Omental fat pad (tissue), 4 donors: Measurements from ENCODE around the gene BCL2A1. TPM values are rescaled to one million over a fixed set of nuclear protein-coding genes. Genes with fewer than 3 reads are reported as not detected.
"Not testable (repeated sequence)": the region's sequence is repeated elsewhere in the genome, so short reads cannot be mapped to it uniquely, and the experiment has no call there.

Source experiments
- ATAC-seq: fragments of 150-250 bp; one replicate; pipeline ENCODE4 v1.9.1; 2016; ENCODE audit warnings: mild to moderate bottlenecking, moderate library complexity; ENCODE audit not compliant: low FRiP score
- DNase-seq: peaks from one replicate; pipeline ENCODE4 v3.0.0-alpha.2; 2019; ENCODE audit warnings: low spot score
- total RNA-seq, 4 donors: library from RNA; depleted of rRNA; stranded (reverse); fragments of >200 nt; gene quantifications; one replicate each; pipeline ENCODE4 v1.1.0, GENCODE V29; 2016
- TF ChIP-seq, protein P1 (sequence below), 3 donors: fragments of 450-650 bp; IDR thresholded peaks; one replicate each; pipeline ENCODE4 v1.5.1; 2016 to 2017; ENCODE audit warnings: antibody characterized with exemption in 3 of 3, mild to moderate bottlenecking in 3 of 3, moderate library complexity in 2 of 3

BCL2A1 gene
- total RNA-seq, 4 donors from 2014 or later = 1.8 to 20.4 (median 16.1) TPM

DNA sequence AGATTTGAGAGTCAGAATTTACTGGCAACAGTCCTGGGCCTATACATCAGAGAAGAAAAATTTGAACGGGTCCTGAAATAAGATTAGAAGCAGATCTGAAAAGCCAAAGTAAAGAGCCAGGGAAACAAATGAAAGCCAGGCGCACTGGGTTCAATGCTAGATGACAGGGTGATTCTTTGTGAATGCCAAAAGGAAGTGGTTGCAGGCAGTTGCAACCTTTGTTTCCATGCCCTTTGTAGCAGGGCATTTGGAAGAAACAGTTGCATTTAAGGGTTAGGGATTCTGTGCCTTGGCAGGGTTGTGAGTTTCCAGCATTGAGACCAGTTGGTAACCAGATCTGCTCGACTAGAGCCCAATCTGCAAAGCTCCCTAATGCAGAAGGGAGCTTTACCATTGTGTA is 37.8 kb downstream of the BCL2A1 start:
- DNase-seq (no peak), ATAC-seq (no peak)
- TF ChIP-seq, protein P1, sequence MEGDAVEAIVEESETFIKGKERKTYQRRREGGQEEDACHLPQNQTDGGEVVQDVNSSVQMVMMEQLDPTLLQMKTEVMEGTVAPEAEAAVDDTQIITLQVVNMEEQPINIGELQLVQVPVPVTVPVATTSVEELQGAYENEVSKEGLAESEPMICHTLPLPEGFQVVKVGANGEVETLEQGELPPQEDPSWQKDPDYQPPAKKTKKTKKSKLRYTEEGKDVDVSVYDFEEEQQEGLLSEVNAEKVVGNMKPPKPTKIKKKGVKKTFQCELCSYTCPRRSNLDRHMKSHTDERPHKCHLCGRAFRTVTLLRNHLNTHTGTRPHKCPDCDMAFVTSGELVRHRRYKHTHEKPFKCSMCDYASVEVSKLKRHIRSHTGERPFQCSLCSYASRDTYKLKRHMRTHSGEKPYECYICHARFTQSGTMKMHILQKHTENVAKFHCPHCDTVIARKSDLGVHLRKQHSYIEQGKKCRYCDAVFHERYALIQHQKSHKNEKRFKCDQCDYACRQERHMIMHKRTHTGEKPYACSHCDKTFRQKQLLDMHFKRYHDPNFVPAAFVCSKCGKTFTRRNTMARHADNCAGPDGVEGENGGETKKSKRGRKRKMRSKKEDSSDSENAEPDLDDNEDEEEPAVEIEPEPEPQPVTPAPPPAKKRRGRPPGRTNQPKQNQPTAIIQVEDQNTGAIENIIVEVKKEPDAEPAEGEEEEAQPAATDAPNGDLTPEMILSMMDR (IDR thresholded peaks at IDR 0.05) = no peak

DNA sequence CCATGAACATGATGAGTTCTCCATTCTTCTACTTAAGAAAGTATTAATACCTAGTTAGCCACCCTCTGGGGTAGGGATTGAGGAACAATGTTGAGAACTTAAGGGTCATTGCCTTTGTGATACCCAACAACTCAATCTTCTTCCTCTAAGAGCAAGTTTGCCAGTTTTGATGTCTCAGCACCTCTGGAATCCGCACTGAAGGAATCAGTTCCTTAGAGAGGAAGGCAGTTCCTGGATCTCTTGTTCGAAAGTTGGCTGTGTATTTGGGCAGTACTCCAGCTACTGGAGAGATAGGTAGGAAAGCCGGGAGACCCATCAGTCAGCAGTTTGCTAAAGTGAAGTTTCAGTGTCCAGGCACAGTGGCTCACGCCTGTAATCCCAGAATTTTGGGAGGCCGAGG is 38.5 kb downstream of the BCL2A1 start:
- ATAC-seq (no peak), DNase-seq (no peak)
- TF ChIP-seq, protein P1 (IDR thresholded peaks at IDR 0.05) = no peak

DNA sequence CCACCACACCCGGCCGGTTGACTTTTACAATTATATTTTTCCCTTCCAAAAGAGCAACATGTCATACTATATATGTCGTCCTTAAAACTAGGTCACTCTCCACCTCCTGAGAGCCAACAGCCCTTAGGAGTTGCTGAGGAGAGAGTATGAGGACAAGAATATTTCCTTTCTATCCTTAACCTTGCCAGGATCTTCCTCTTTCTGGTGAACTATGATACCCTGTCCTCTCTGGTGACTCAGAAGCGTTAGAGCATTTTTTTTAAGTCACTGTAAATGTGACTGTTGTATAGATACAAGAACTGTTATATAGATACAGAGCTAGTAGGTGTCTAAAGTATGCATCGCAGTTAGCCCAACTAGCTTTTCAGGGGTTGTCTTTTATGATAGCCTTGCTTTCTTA is 40.5 kb downstream of the BCL2A1 start:
- TF ChIP-seq, protein P1 (IDR thresholded peaks at IDR 0.05) = no peak
- no peak for ATAC-seq
- DNase-seq = no peak

DNA sequence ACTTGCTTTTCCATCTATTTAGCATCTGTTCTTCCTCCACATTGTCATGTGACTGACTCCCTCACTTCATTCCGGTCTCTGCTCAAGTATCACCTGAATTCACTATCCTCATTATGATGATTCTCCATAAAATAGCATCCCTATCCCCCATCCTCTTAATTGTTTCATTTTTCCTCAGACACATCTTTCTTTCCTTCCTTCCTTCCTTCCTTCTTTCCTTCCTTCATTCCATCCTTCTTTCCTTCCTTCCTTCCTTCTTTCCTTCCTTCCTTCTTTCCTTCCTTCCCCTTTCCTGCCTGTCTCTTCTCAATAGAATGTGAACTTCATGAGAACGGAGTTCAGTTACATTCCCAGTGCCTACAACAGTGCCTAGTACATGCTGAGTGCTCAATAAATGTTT is 41.6 kb downstream of the BCL2A1 start:
- TF ChIP-seq, protein P1 (IDR thresholded peaks at IDR 0.05) = no peak
- no peak for ATAC-seq

DNA sequence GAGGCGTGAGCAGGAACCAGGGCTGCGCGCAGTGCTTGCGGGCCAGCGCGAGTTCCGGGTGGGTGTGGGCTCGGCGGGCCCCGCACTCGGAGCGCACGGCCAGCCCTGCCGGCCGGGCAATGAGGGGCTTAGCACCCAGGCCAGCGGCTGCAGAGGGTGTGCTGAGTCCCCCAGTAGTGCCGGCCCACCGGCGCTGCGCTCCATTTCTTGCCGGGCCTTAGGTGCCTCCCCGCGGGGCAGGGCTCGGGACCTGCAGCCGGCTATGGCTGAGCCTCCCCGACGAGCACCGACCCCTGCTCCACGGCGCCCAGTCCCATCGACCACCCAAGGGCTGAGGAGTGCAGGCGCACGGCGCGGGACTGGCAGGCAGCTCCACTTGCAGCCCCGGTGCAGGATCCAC is 44.9 kb downstream of the BCL2A1 start:
- DNase-seq, ATAC-seq: not testable (repeated sequence)

More for the DNA sequence above, 41.6 kb downstream of the BCL2A1 start:
- no peak for DNase-seq

DNA sequence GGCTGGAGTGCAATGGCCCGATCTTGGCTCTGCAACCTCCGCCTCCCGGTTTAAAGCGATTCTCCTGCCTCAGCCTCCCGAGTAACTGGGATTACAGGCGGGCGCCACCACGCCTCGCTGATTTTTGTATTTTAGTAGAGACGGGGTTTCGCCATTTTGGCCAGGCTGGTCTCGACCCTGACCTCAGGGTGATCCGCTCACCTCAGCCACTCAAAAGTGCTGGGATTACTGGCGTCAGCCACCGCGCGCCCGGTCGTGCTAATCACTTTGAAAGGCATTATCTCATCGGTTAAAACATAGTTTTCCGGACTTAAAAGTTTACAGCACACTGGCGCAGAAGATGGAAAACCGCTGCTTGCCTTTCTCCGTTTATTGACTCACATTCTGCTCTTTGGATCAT is 46.6 kb downstream of the BCL2A1 start:
- no peak for DNase-seq
- no peak for ATAC-seq
- TF ChIP-seq, protein P1 (IDR thresholded peaks at IDR 0.05) = no peak

DNA sequence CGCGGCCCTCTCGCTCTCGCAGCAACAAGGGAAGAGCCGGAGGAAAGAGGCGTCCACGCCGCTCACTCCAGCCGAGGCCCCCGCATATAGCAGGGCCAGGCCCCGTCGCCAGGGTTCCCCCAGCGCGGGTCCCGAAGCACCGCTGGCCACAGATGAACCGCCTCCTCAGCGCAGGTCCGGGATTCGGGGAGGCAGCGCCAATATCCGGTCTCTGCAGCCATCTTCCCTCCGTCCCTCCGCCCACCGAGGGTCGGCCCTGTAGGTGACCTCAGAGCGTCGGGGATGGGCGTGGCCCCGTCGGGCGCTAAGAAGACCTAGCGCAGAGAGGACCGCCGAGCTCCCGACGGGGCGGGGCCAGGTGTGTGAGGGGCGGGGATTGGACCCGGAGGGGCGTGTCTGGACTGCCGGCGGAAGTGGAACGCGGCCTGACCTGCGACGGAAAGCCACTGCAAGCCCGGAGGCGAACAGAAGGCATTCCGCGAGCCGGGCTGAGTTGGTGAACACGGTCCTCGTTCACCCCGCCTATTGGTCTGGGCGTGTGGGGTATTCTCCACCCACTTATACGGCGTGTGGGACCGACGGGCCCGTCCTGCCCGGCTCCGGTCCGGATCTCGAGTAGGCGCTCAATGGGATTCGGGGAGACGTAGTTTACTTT is 47.4 kb downstream of the BCL2A1 start:
- ATAC-seq (peak; percentile 99), DNase-seq (peak; percentile 78)
- TF ChIP-seq, protein P1 (IDR thresholded peaks at IDR 0.05) = no peak
